Measurements from ENCODE around the gene CCR2.

Gene CCR2

GRCh38 chr3:46371519-46372340 lies 17.8 kb downstream of the CCR2 start:
- Histone ChIP-seq H3K4me3 (ENCODE audit: low read length) (no peak overlapping the region), H3K27ac (ENCODE audit: low read length) (no peak overlapping the region; the same call in 1 of the 2 replicates), H2AFZ (ENCODE audit: low read depth, low read length) (no peak overlapping the region), H4K20me1 (ENCODE audit: insufficient read depth, low read length) (no peaks in the 10 kb centered on the region; the same call in 1 of the 2 replicates), H3K4me2 (ENCODE audit: low read length) (no peak overlapping the region), H3K27me3 (ENCODE audit: low read depth, low read length) (peaks cover 63% of the 10 kb centered on the region), H3K36me3 (replicated peaks; ENCODE audit: low read depth, low read length) (no peaks in the 10 kb centered on the region), H3K79me2 (ENCODE audit: low read length) (no peaks in the 10 kb centered on the region), H3K4me1 (ENCODE audit: low read length) (peaks cover 43% of the 10 kb centered on the region), H3K9me3 (ENCODE audit: insufficient read depth, low read length) (no peaks in the 10 kb centered on the region), H3K9ac (ENCODE audit: low read length) (no peak overlapping the region)
- TF ChIP-seq CTCF (IDR thresholded peaks at IDR 0.05; ENCODE audit: low read depth, low read length) (no peak), EZH2phosphoT487 (IDR thresholded peaks at IDR 0.05; ENCODE audit: low read depth) (no peak)

DNA sequence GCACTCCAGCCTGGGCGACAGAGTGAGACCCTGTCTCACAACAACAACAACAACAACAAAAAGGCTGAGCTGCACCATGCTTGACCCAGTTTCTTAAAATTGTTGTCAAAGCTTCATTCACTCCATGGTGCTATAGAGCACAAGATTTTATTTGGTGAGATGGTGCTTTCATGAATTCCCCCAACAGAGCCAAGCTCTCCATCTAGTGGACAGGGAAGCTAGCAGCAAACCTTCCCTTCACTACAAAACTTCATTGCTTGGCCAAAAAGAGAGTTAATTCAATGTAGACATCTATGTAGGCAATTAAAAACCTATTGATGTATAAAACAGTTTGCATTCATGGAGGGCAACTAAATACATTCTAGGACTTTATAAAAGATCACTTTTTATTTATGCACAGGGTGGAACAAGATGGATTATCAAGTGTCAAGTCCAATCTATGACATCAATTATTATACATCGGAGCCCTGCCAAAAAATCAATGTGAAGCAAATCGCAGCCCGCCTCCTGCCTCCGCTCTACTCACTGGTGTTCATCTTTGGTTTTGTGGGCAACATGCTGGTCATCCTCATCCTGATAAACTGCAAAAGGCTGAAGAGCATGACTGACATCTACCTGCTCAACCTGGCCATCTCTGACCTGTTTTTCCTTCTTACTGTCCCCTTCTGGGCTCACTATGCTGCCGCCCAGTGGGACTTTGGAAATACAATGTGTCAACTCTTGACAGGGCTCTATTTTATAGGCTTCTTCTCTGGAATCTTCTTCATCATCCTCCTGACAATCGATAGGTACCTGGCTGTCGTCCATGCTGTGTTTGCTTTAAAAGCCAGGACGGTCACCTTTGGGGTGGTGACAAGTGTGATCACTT lies 18.8 kb downstream of the CCR2 start:
- H3K27ac ChIP-seq (ENCODE audit: low read length) = no peak overlapping the region

DNA sequence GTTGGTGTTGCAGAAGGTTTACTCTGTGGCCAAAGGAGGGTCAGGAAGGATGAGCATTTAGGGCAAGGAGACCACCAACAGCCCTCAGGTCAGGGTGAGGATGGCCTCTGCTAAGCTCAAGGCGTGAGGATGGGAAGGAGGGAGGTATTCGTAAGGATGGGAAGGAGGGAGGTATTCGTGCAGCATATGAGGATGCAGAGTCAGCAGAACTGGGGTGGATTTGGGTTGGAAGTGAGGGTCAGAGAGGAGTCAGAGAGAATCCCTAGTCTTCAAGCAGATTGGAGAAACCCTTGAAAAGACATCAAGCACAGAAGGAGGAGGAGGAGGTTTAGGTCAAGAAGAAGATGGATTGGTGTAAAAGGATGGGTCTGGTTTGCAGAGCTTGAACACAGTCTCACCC lies 20.8 kb downstream of the CCR2 start:
- no peak overlapping the region for H3K4me3 ChIP-seq (ENCODE audit: low read length)
- H3K4me2 ChIP-seq (ENCODE audit: low read length) = no peak overlapping the region
- H4K20me1 ChIP-seq (ENCODE audit: insufficient read depth, low read length) = no peaks in the 10 kb centered on the region; the same call in 1 of the 2 replicates
- peaks cover 64% of the 10 kb centered on the region for H3K27me3 ChIP-seq (ENCODE audit: low read depth, low read length)
- H3K9ac ChIP-seq (ENCODE audit: low read length) = no peak overlapping the region
- TF ChIP-seq EZH2phosphoT487 (IDR thresholded peaks at IDR 0.05; ENCODE audit: low read depth) (no peak), CTCF (IDR thresholded peaks at IDR 0.05; ENCODE audit: low read depth, low read length) (no peak)
- no peak overlapping the region for H2AFZ ChIP-seq (ENCODE audit: low read depth, low read length)
- peaks cover 25% of the 10 kb centered on the region for H3K4me1 ChIP-seq (ENCODE audit: low read length)
- no peaks in the 10 kb centered on the region for H3K36me3 ChIP-seq (replicated peaks; ENCODE audit: low read depth, low read length)
- H3K79me2 ChIP-seq (ENCODE audit: low read length) = no peaks in the 10 kb centered on the region
- no peak overlapping the region for H3K27ac ChIP-seq (ENCODE audit: low read length)
- H3K9me3 ChIP-seq (ENCODE audit: insufficient read depth, low read length) = no peaks in the 10 kb centered on the region

More for the DNA sequence above, 18.8 kb downstream of the CCR2 start:
- Histone ChIP-seq H3K4me2 (ENCODE audit: low read length) (no peak overlapping the region), H3K36me3 (replicated peaks; ENCODE audit: low read depth, low read length) (no peaks in the 10 kb centered on the region), H3K4me1 (ENCODE audit: low read length) (peaks cover 41% of the 10 kb centered on the region), H3K4me3 (ENCODE audit: low read length) (no peak overlapping the region), H3K79me2 (ENCODE audit: low read length) (no peaks in the 10 kb centered on the region), H4K20me1 (ENCODE audit: insufficient read depth, low read length) (no peaks in the 10 kb centered on the region; the same call in 1 of the 2 replicates), H3K9me3 (ENCODE audit: insufficient read depth, low read length) (no peaks in the 10 kb centered on the region), H3K27me3 (ENCODE audit: low read depth, low read length) (peaks cover 68% of the 10 kb centered on the region), H3K9ac (ENCODE audit: low read length) (no peak overlapping the region), H2AFZ (ENCODE audit: low read depth, low read length) (no peak overlapping the region)
- TF ChIP-seq EZH2phosphoT487 (IDR thresholded peaks at IDR 0.05; ENCODE audit: low read depth) (no peak), CTCF (IDR thresholded peaks at IDR 0.05; ENCODE audit: low read depth, low read length) (peak; percentile 89)

- H3K27me3 ChIP-seq (ENCODE audit: low read depth, low read length) = peaks cover 62% of the 10 kb centered on the region
- H3K9ac ChIP-seq (ENCODE audit: low read length) = no peak overlapping the region
Measured at GRCh38 chr3:46375218-46375617, 21.3 kb downstream of the CCR2 start.

More at GRCh38 chr3:46375218-46375617, 21.3 kb downstream of the CCR2 start:
- Histone ChIP-seq H3K4me2 (ENCODE audit: low read length) (no peak overlapping the region), H3K27ac (ENCODE audit: low read length) (no peak overlapping the region), H3K36me3 (replicated peaks; ENCODE audit: low read depth, low read length) (no peaks in the 10 kb centered on the region), H4K20me1 (ENCODE audit: insufficient read depth, low read length) (no peaks in the 10 kb centered on the region; the same call in 1 of the 2 replicates), H3K4me3 (ENCODE audit: low read length) (no peak overlapping the region), H2AFZ (ENCODE audit: low read depth, low read length) (no peak overlapping the region), H3K9me3 (ENCODE audit: insufficient read depth, low read length) (no peaks in the 10 kb centered on the region), H3K4me1 (ENCODE audit: low read length) (peaks cover 25% of the 10 kb centered on the region), H3K79me2 (ENCODE audit: low read length) (no peaks in the 10 kb centered on the region)
- TF ChIP-seq EZH2phosphoT487 (IDR thresholded peaks at IDR 0.05; ENCODE audit: low read depth) (0 out of 2 replicates have a peak, but pooled peaks have one; percentile 31), CTCF (IDR thresholded peaks at IDR 0.05; ENCODE audit: low read depth, low read length) (no peak)

Data from OCI-LY3 (cell line).